DND-41 (cell line): ENCODE data around the gene CEP350.

Experiments used
- ATAC-seq: fragments of 200-7000 bp; cut with Tn5 transposase; 3 replicates; pipeline ENCODE4 v1.9.1; 2021; ENCODE audit warnings: low read depth; ENCODE audit not compliant: insufficient read depth
- DNase-seq: peaks from one replicate; pipeline ENCODE4 v3.0.0-alpha.2; 2020
- H2AFZ ChIP-seq: 2 replicates; pipeline ENCODE4 v1.6.0; 2012; ENCODE audit warnings: low read depth, low read length
- H3K27ac ChIP-seq: 2 replicates; pipeline ENCODE4 v1.5.1; 2012; ENCODE audit warnings: low read length, inconsistent platforms
- H3K27me3 ChIP-seq: fragments of 200-600 bp; sonication (generic); 2 replicates; pipeline ENCODE4 v1.6.0; 2012; ENCODE audit warnings: low read length, mild to moderate bottlenecking, inconsistent platforms; ENCODE audit not compliant: insufficient read depth, poor library complexity
- H3K36me3 ChIP-seq: 2 replicates; pipeline ENCODE4 v1.5.1; 2012; ENCODE audit warnings: low read length, inconsistent platforms; ENCODE audit not compliant: insufficient read depth
- H3K4me1 ChIP-seq: 2 replicates; pipeline ENCODE4 v1.5.1; 2012; ENCODE audit warnings: mild to moderate bottlenecking, low read length; ENCODE audit not compliant: insufficient read depth
- H3K4me2 ChIP-seq: 2 replicates; pipeline ENCODE4 v1.6.0; 2012; ENCODE audit warnings: mild to moderate bottlenecking, moderate library complexity, low read length, inconsistent platforms; ENCODE audit not compliant: insufficient read depth
- H3K4me3 ChIP-seq, 2 experiments: fragments of 200-600 bp in 1 of 2; shearing (Covaris generic) in 1 of 2; 2 replicates each; pipeline ENCODE4 v1.5.1; 2012 to 2016; ENCODE audit warnings: inconsistent platforms in 2 of 2, low read length in 2 of 2, mild to moderate bottlenecking in 2 of 2, low read depth in 1 of 2, moderate library complexity in 1 of 2
- H3K79me2 ChIP-seq: 2 replicates; pipeline ENCODE4 v1.6.0; 2012; ENCODE audit warnings: low read length, inconsistent platforms; ENCODE audit not compliant: insufficient read depth
- H3K9ac ChIP-seq: 2 replicates; pipeline ENCODE4 v1.6.0; 2012; ENCODE audit warnings: low read depth, mild to moderate bottlenecking, inconsistent platforms, low read length, moderate library complexity
- H3K9me3 ChIP-seq: 2 replicates; pipeline ENCODE4 v1.5.1; 2012; ENCODE audit warnings: low read length, moderate library complexity, mild to moderate bottlenecking, inconsistent platforms; ENCODE audit not compliant: insufficient read depth, severe bottlenecking
- H4K20me1 ChIP-seq: 2 replicates; pipeline ENCODE4 v1.6.0; 2012; ENCODE audit warnings: low read length; ENCODE audit not compliant: insufficient read depth
- CTCF ChIP-seq: IDR thresholded peaks from 2 replicates; pipeline ENCODE4 v1.5.1; 2012; ENCODE audit warnings: borderline replicate concordance, low read length, moderate library complexity, mild to moderate bottlenecking; ENCODE audit not compliant: poor library complexity, severe bottlenecking; ENCODE audit errors: extremely low read depth
- EZH2 ChIP-seq: IDR thresholded peaks from 3 replicates; pipeline ENCODE4 v1.6.1; 2012; ENCODE audit warnings: borderline replicate concordance, low read depth, mild to moderate bottlenecking, moderate library complexity, low read length, inconsistent platforms; ENCODE audit not compliant: severe bottlenecking

Gene CEP350

GRCh38 chr1:179984942-179985341 is 30.3 kb downstream of the CEP350 start:
- DNase-seq (no peak), ATAC-seq (no peak)
- no peak overlapping the region for H3K4me2 ChIP-seq
- no peak overlapping the region for H3K9ac ChIP-seq
- H3K27ac ChIP-seq, result no peak overlapping the region
- no peak overlapping the region for H3K4me3 ChIP-seq
- peaks cover 22% of the 10 kb centered on the region; the same call in 1 of the 2 replicates for H3K36me3 ChIP-seq
- H2AFZ ChIP-seq, result no peak overlapping the region
- H3K27me3 ChIP-seq, result no peaks in the 10 kb centered on the region
- no peaks in the 10 kb centered on the region for H3K9me3 ChIP-seq
- peaks cover 14% of the 10 kb centered on the region; the same call in 1 of the 2 replicates for H4K20me1 ChIP-seq
- peaks cover 72% of the 10 kb centered on the region for H3K79me2 ChIP-seq
- TF ChIP-seq CTCF (no peak), EZH2 (no peak)
- no peaks in the 10 kb centered on the region for H3K4me1 ChIP-seq

- peaks cover 14% of the 10 kb centered on the region for H3K79me2 ChIP-seq
- no peaks in the 10 kb centered on the region for H3K9me3 ChIP-seq
- H3K9ac ChIP-seq, result no peak overlapping the region
- H3K27me3 ChIP-seq, result no peaks in the 10 kb centered on the region
- DNase-seq, result no peak
- no peak for ATAC-seq
- no peak overlapping the region for H2AFZ ChIP-seq
- no peak overlapping the region for H3K4me3 ChIP-seq
- no peaks in the 10 kb centered on the region for H3K4me1 ChIP-seq
- no peak overlapping the region for H3K4me2 ChIP-seq
- peaks cover 54% of the 10 kb centered on the region for H3K36me3 ChIP-seq
- no peak overlapping the region for H3K27ac ChIP-seq
- H4K20me1 ChIP-seq, result peaks cover 3% of the 10 kb centered on the region; the same call in 1 of the 2 replicates
- TF ChIP-seq EZH2 (no peak), CTCF (no peak)
These were observed 36.2 kb downstream of the CEP350 start for GRCh38 chr1:179990847-179991246.

GRCh38 chr1:179995576-179995975 is 41.0 kb downstream of the CEP350 start:
- no peaks in the 10 kb centered on the region for H4K20me1 ChIP-seq
- peaks cover 63% of the 10 kb centered on the region for H3K36me3 ChIP-seq
- H3K9ac ChIP-seq, result no peak overlapping the region
- H2AFZ ChIP-seq, result no peak overlapping the region
- H3K79me2 ChIP-seq, result peaks cover 4% of the 10 kb centered on the region; the same call in 1 of the 2 replicates
- DNase-seq (no peak), ATAC-seq (no peak)
- H3K9me3 ChIP-seq, result no peaks in the 10 kb centered on the region
- H3K27me3 ChIP-seq, result no peaks in the 10 kb centered on the region
- H3K27ac ChIP-seq, result no peak overlapping the region
- H3K4me2 ChIP-seq, result no peak overlapping the region
- H3K4me3 ChIP-seq, result no peak overlapping the region
- H3K4me1 ChIP-seq, result no peaks in the 10 kb centered on the region
- TF ChIP-seq EZH2 (no peak), CTCF (no peak)

- H3K4me3 ChIP-seq, result no peak overlapping the region
- no peaks in the 10 kb centered on the region for H3K4me1 ChIP-seq
- DNase-seq, result no peak
- TF ChIP-seq CTCF (no peak), EZH2 (no peak)
- no peak overlapping the region for H3K4me2 ChIP-seq
- no peaks in the 10 kb centered on the region for H3K9me3 ChIP-seq
- H3K79me2 ChIP-seq, result peaks cover 7% of the 10 kb centered on the region; the same call in 1 of the 2 replicates
- no peak overlapping the region for H3K9ac ChIP-seq
- no peak overlapping the region for H3K27ac ChIP-seq
- ATAC-seq, result no peak
- H3K36me3 ChIP-seq, result peaks cover 64% of the 10 kb centered on the region
- no peak overlapping the region for H2AFZ ChIP-seq
- H4K20me1 ChIP-seq, result no peaks in the 10 kb centered on the region
- H3K27me3 ChIP-seq, result no peaks in the 10 kb centered on the region
These were observed 41.5 kb downstream of the CEP350 start for GRCh38 chr1:179996099-179996498.
